GM15510 (cell line): ENCODE results near the gene PSMA5.

ENCODE experiments used
- POLR2A ChIP-seq: IDR thresholded peaks from 3 replicates; pipeline ENCODE4 v1.6.1; 2011; ENCODE audit warnings: borderline replicate concordance; ENCODE audit not compliant: insufficient read length; ENCODE audit errors: extremely low read depth

PSMA5 gene

DNA sequence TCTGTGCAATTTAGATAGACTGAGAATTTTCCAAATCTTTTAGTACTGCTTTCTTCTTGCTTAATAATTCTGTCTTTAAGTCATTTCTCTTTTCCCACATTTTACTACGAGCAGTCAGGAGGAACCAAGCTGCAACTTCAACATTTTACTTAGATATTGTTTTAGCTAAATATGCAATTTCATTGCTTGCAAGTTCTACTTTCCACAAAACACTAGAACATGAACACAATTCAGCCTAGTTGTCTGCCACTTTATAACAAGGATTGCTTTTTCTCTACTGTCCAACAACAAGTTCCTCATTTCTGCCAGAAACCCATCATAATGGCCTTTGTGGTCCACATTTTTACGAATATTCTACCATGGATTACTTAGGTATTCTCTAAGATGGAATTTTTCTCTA is 65.2 kb downstream of the PSMA5 start:
- no peak for TF ChIP-seq POLR2A

DNA sequence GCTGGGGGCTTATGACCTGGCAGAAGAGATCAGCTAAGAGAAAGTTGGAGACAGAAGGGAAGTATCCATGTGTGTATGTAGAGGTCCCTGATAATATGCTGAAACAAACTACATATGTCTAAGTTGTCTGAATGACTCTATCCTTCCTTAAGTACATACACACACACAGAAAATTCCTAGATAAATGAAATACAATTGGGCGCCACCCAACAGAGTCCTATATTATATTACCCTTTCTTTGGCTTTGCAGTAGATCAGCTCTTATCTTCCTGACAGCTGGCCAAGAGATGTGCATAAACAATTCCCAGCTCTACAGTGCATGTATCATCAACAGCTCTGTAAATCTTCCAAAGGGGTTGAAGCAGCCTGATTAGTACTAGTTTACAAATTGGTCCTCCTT is 68.6 kb downstream of the PSMA5 start:
- TF ChIP-seq POLR2A = no peak

DNA sequence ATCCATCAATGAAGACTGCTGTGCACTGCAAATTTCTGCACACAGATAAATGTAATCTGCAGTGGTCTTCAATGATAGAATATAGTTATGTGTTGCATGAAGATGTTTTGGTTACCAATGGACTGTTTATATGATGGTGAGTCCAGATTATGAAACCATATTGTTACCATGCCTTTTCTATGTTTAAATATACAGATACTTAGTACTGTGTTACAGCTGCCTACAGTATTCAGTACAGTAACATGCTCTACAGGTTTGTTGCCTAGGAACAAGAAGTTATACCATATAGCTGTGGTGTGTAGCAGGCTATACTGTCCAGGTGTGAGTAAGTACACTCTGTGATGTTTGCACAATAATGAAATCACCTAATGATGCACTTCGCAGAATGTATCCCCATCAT is 69.3 kb downstream of the PSMA5 start:
- no peak for TF ChIP-seq POLR2A

DNA sequence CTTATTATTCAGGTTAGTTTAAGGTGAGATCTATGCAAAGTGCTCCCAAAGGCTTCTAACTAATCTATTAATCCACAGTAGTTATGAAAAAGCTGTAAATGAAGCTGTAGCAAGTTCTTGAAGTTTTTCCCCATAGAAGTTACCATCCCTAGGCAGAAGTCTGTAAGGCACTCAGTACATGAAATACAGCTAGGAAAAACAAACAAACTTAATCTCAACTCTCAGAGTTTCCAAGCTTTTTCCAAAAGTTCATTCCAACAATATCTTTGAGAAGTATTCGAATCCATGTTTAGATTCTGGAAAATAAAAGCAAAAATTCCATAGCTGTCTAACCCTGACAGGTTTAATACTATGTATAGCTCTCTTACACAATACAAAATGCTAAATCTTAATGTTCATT is 69.7 kb downstream of the PSMA5 start:
- TF ChIP-seq POLR2A = no peak

DNA sequence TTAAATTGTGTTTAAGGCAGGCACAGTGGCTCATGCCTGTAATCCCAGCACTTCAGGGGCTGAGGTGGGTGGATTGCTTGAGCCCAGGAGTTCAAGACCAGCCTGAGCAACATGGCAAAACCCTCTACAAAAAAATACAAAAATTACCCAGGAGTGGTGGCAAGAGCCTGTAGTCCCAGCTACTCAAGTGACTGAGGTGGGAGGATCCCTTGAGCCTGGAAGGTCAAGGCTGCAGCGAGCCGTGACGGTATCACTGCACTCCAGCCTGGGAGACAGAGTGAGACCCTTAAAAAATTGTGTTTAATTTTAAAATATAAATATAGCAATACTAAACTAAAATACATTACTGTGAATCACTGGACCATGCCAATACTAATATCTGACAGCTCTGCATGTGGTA is 71.3 kb downstream of the PSMA5 start:
- no peak for TF ChIP-seq POLR2A

DNA sequence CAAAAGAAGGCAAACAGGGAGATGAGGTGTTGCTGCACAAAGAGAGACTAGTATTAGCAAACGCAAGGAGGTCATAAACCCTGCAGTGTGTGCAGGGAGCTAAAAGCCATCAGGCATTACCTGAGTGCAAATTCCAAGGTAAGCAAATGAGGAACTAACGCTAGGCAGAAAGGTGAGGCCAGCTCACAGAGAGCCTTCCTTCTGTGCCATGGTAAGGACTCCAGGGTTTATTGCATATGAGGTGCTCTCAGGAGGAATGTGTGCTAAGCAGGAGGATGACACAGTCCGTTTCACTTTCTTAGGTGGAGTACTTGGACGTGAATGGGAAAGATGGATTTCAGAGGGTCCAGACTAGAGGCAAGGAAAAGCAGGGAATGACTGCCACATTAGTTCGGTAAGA is 74.8 kb downstream of the PSMA5 start:
- TF ChIP-seq POLR2A = no peak

DNA sequence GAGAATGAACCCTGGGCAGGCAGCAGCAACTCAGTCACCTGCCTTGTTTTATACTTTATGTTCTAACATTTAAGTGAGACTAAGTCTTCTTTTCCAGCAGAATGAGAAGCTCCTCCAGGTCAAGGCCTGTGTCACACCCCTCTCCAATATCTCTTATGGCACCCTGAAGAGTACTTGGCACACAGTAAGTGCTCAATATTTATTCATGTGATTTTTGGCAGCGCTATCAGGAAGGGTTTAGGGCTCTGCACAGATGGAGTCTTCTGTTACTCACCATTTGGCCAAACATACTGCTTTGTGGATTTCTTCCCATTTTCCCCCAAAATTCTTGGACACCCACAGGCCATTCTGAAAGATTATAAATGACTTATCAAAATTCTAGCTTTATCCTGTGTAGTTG is 75.6 kb downstream of the PSMA5 start:
- TF ChIP-seq POLR2A = no peak

DNA sequence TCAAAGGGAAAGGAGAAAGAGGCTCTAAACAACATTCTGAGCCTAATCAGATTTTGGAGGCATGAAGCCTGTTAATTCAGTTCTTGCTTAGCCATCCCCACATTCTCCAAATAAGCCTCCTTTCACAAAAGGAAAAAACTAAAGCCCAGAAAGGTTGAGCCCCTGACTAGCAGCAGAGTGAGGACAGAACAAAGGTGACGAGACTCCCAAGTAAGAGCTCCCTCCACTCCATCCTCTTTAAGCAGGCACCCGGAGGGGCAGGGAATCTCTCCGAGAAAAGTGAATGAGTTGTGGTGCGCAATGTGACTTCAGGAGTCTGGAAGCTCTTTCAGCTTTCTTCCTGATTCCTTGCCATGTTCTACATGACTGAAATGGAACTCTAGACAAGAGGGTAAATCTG is 76.1 kb downstream of the PSMA5 start:
- no peak for TF ChIP-seq POLR2A
